Measurements from ENCODE around the gene ZNF486.
"Not testable (repeated sequence)": the region's sequence is repeated elsewhere in the genome, so short reads cannot be mapped to it uniquely, and the experiment has no call there.

ZNF486 gene

DNA sequence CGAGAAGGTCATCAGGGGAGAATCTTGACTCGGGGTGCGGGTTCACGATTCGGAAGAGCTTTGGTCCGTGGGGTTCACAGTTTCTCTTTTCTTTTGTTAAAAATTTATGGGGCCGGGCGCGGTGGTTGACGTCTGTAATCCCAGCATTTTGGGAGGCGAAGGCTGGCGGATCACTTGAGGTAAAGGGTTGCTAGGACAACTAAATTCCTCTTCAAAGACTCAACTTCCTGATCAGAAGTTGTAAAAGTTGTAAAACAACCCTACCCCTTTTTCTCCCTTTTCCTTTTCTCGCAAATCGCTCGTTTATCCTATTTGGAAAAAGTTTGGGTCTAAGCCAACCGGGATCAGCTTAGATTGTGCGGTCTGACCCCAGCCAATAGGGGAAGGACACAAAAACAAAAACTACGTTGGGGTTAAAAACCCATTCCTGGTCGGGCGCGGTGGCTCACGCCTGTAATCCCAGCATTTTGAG, 673 bp downstream of the ZNF486 start:
- Histone ChIP-seq H3K27me3 (ENCODE audit: control insufficient read depth in 3 of 3, insufficient read depth in 3 of 3, low read depth in 1 of 3, low read length in 3 of 3) (no peaks in the 10 kb centered on the region), H3K9me3 (replicated peaks in 1 of 2; ENCODE audit: control insufficient read depth in 2 of 2, insufficient read depth in 1 of 2, low read depth in 1 of 2, low read length in 2 of 2) (peaks cover 4 to 45% of the 10 kb centered on the region in 2 donors), H2BK120ac (ENCODE audit: low read depth, low read length) (no peak overlapping the region), H2BK12ac (ENCODE audit: low read length) (no peak overlapping the region), H2AFZ (ENCODE audit: low read length) (peak overlapping the region; percentile 79), H3K4me2 (ENCODE audit: insufficient read depth, low read length, poor library complexity, severe bottlenecking) (peak overlapping the region; percentile 78), H3K27ac (replicated peaks; ENCODE audit: low read length) (peak overlapping the region; percentile 90), H3K4me3 (ENCODE audit: low read length in 2 of 2) (peak overlapping the region; percentile 65 to 89), H3K23ac (ENCODE audit: low read depth, low read length, poor library complexity) (peak overlapping the region; percentile 75), H2BK5ac (ENCODE audit: low read length) (peak overlapping the region; percentile 77), H2BK15ac (ENCODE audit: low read length) (peak overlapping the region; percentile 93), H3K9ac (ENCODE audit: low read depth, low read length, poor library complexity) (peak overlapping the region; percentile 99), H3K4ac (ENCODE audit: low read length) (no peak overlapping the region), H4K8ac (ENCODE audit: low read depth, low read length) (peak overlapping the region; percentile 50), H4K91ac (ENCODE audit: low read depth, low read length, poor library complexity) (no peak overlapping the region), H3K14ac (ENCODE audit: low read length) (no peak overlapping the region), H3K36me3 (replicated peaks in 1 of 2; ENCODE audit: control insufficient read depth in 2 of 2, insufficient read depth in 2 of 2, low read length in 2 of 2) (peaks cover 10 to 35% of the 10 kb centered on the region in 2 donors), H3K4me1 (ENCODE audit: control insufficient read depth in 2 of 2, insufficient read depth in 1 of 2, low read depth in 1 of 2, low read length in 2 of 2) (no peaks in the 10 kb centered on the region), H3K18ac (ENCODE audit: low read length) (peak overlapping the region; percentile 97), H2AK5ac (ENCODE audit: low read depth, low read length) (peak overlapping the region; percentile 61), H3K79me1 (ENCODE audit: low read depth, low read length) (peaks cover 2% of the 10 kb centered on the region)
- no CpG with 5 or more reads among the region's 22 CpGs for WGBS, 2 donors (ENCODE audit: extremely low coverage in 2 of 2, insufficient read length in 2 of 2, insufficient replicate concordance in 1 of 2)
- DNase-seq (ENCODE audit: low spot score), result no peak

DNA sequence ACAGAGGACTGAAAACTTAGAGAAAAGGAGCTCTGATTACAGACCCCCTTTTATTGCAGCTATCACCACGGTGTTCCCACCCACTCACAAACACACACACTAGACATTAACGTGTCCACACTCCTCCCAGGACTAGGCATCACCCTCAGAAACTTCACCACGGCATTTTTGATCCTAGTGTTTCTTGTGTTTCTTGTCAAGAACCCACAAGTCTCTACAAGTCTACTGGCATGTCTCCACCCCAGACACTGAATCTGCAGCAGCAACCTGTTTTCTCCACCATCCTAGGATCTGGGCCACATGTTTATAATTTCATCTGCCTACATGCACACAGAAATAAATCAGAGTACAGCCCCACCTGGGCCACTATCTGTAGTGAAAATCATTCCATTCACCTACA, 4.3 kb downstream of the ZNF486 start:
- H3K4me3 ChIP-seq (ENCODE audit: low read length in 2 of 2), result no peak overlapping the region
- no CpG with 5 or more reads among the region's 3 CpGs for WGBS, 2 donors (ENCODE audit: extremely low coverage in 2 of 2, insufficient read length in 2 of 2, insufficient replicate concordance in 1 of 2)
- no peak overlapping the region for H3K14ac ChIP-seq (ENCODE audit: low read length)

DNA sequence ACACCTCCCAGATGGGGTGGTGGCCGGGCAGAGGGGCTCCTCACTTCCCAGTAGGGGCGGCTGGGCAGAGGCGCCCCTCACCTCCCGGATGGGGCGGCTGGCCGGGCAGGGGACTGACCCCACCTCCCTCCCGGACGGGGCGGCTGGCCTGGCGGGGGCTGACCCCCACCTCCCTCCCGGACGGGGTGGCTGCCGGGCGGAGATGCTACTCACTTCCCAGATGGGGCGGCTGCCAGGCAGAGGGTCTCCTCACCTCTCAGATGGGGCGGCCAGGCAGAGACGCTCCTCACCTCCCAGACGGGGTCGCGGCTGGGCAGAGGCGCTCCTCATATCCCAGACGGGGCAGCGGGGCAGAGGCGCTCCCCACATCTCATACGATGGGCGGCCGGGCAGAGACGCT, 8.8 kb downstream of the ZNF486 start:
- not testable (repeated sequence) for H3K14ac ChIP-seq (ENCODE audit: low read length); H3K79me1 ChIP-seq (ENCODE audit: low read depth, low read length); H2BK120ac ChIP-seq (ENCODE audit: low read depth, low read length); H2BK12ac ChIP-seq (ENCODE audit: low read length); H4K91ac ChIP-seq (ENCODE audit: low read depth, low read length, poor library complexity); H3K18ac ChIP-seq (ENCODE audit: low read length); H3K4ac ChIP-seq (ENCODE audit: low read length); H3K27ac ChIP-seq (replicated peaks; ENCODE audit: low read length); DNase-seq (ENCODE audit: low spot score); H3K4me1 ChIP-seq (ENCODE audit: control insufficient read depth in 2 of 2, insufficient read depth in 1 of 2, low read depth in 1 of 2, low read length in 2 of 2); H3K23ac ChIP-seq (ENCODE audit: low read depth, low read length, poor library complexity); H4K8ac ChIP-seq (ENCODE audit: low read depth, low read length); H3K9ac ChIP-seq (ENCODE audit: low read depth, low read length, poor library complexity); H2AK5ac ChIP-seq (ENCODE audit: low read depth, low read length); H3K4me3 ChIP-seq (ENCODE audit: low read length in 2 of 2); H2BK5ac ChIP-seq (ENCODE audit: low read length); H2AFZ ChIP-seq (ENCODE audit: low read length); H3K4me2 ChIP-seq (ENCODE audit: insufficient read depth, low read length, poor library complexity, severe bottlenecking); H3K27me3 ChIP-seq (ENCODE audit: control insufficient read depth in 3 of 3, insufficient read depth in 3 of 3, low read depth in 1 of 3, low read length in 3 of 3); H2BK15ac ChIP-seq (ENCODE audit: low read length)
- peaks cover 6 to 74% of the 10 kb centered on the region in 2 donors for H3K9me3 ChIP-seq (replicated peaks in 1 of 2; ENCODE audit: control insufficient read depth in 2 of 2, insufficient read depth in 1 of 2, low read depth in 1 of 2, low read length in 2 of 2)
- peaks cover 12 to 74% of the 10 kb centered on the region in 2 donors for H3K36me3 ChIP-seq (replicated peaks in 1 of 2; ENCODE audit: control insufficient read depth in 2 of 2, insufficient read depth in 2 of 2, low read length in 2 of 2)
- WGBS, 2 donors (ENCODE audit: extremely low coverage in 2 of 2, insufficient read length in 2 of 2, insufficient replicate concordance in 1 of 2), result no CpG with 5 or more reads among the region's 28 CpGs

More for the DNA sequence above, 4.3 kb downstream of the ZNF486 start:
- H4K8ac ChIP-seq (ENCODE audit: low read depth, low read length), result no peak overlapping the region
- H3K18ac ChIP-seq (ENCODE audit: low read length), result no peak overlapping the region
- H2BK12ac ChIP-seq (ENCODE audit: low read length), result no peak overlapping the region
- H3K36me3 ChIP-seq (replicated peaks in 1 of 2; ENCODE audit: control insufficient read depth in 2 of 2, insufficient read depth in 2 of 2, low read length in 2 of 2), result peaks cover 12 to 57% of the 10 kb centered on the region in 2 donors
- no peak overlapping the region for H2BK120ac ChIP-seq (ENCODE audit: low read depth, low read length)
- H3K4me2 ChIP-seq (ENCODE audit: insufficient read depth, low read length, poor library complexity, severe bottlenecking), result no peak overlapping the region
- no peak overlapping the region for H2AFZ ChIP-seq (ENCODE audit: low read length)
- H3K4ac ChIP-seq (ENCODE audit: low read length), result no peak overlapping the region
- no peak overlapping the region for H2BK5ac ChIP-seq (ENCODE audit: low read length)
- no peak overlapping the region for H3K23ac ChIP-seq (ENCODE audit: low read depth, low read length, poor library complexity)
- H3K4me1 ChIP-seq (ENCODE audit: control insufficient read depth in 2 of 2, insufficient read depth in 1 of 2, low read depth in 1 of 2, low read length in 2 of 2), result no peaks in the 10 kb centered on the region
- no peak overlapping the region for H2AK5ac ChIP-seq (ENCODE audit: low read depth, low read length)
- no peak for DNase-seq (ENCODE audit: low spot score)
- no peak overlapping the region for H3K9ac ChIP-seq (ENCODE audit: low read depth, low read length, poor library complexity)
- H3K27ac ChIP-seq (replicated peaks; ENCODE audit: low read length), result no peak overlapping the region
- H3K79me1 ChIP-seq (ENCODE audit: low read depth, low read length), result peaks cover 2% of the 10 kb centered on the region
- no peaks in the 10 kb centered on the region for H3K27me3 ChIP-seq (ENCODE audit: control insufficient read depth in 3 of 3, insufficient read depth in 3 of 3, low read depth in 1 of 3, low read length in 3 of 3)
- H3K9me3 ChIP-seq (replicated peaks in 1 of 2; ENCODE audit: control insufficient read depth in 2 of 2, insufficient read depth in 1 of 2, low read depth in 1 of 2, low read length in 2 of 2), result peaks cover 6 to 63% of the 10 kb centered on the region in 2 donors
- no peak overlapping the region for H4K91ac ChIP-seq (ENCODE audit: low read depth, low read length, poor library complexity)
- no peak overlapping the region for H2BK15ac ChIP-seq (ENCODE audit: low read length)

DNA sequence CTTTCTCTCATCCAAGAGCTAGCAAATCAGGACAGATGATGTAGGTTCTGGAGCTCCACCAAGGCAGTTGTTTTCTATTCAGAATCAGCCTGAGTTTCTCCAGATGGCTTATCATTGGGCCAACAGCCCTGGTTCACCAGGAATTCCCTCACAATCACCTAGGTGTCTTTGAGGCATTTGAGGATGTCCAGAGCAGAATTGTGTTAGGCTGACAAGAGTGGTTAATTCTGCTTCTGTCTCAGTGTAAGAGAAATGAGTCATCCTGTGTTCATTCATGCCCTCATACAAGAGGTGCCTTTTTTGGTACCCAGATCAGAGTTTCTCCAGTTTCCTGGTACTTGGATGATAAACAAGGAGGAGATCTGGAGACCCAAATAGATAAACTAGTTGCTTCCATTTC, 12.9 kb downstream of the ZNF486 start:
- not testable (repeated sequence) for H3K4me3 ChIP-seq (ENCODE audit: low read length in 2 of 2); H3K27ac ChIP-seq (replicated peaks; ENCODE audit: low read length); H3K9ac ChIP-seq (ENCODE audit: low read depth, low read length, poor library complexity); H2AFZ ChIP-seq (ENCODE audit: low read length); H2AK5ac ChIP-seq (ENCODE audit: low read depth, low read length); H3K79me1 ChIP-seq (ENCODE audit: low read depth, low read length); H4K8ac ChIP-seq (ENCODE audit: low read depth, low read length); H3K18ac ChIP-seq (ENCODE audit: low read length); H2BK5ac ChIP-seq (ENCODE audit: low read length); H3K27me3 ChIP-seq (ENCODE audit: control insufficient read depth in 3 of 3, insufficient read depth in 3 of 3, low read depth in 1 of 3, low read length in 3 of 3); H3K23ac ChIP-seq (ENCODE audit: low read depth, low read length, poor library complexity); H3K4ac ChIP-seq (ENCODE audit: low read length); H2BK120ac ChIP-seq (ENCODE audit: low read depth, low read length); H3K4me1 ChIP-seq (ENCODE audit: control insufficient read depth in 2 of 2, insufficient read depth in 1 of 2, low read depth in 1 of 2, low read length in 2 of 2); H2BK15ac ChIP-seq (ENCODE audit: low read length); DNase-seq (ENCODE audit: low spot score); H4K91ac ChIP-seq (ENCODE audit: low read depth, low read length, poor library complexity); H3K4me2 ChIP-seq (ENCODE audit: insufficient read depth, low read length, poor library complexity, severe bottlenecking); H3K14ac ChIP-seq (ENCODE audit: low read length); H2BK12ac ChIP-seq (ENCODE audit: low read length)
- H3K36me3 ChIP-seq (replicated peaks in 1 of 2; ENCODE audit: control insufficient read depth in 2 of 2, insufficient read depth in 2 of 2, low read length in 2 of 2), result peaks cover 4 to 54% of the 10 kb centered on the region in 2 donors
- peaks cover 1 to 54% of the 10 kb centered on the region in 2 donors for H3K9me3 ChIP-seq (replicated peaks in 1 of 2; ENCODE audit: control insufficient read depth in 2 of 2, insufficient read depth in 1 of 2, low read depth in 1 of 2, low read length in 2 of 2)

Measured in neuronal stem cell (in vitro differentiated cells).